AG10803 (cell line): ENCODE results near the gene AIRE.
A peak's percentile ranks its signal among the peaks of the same experiment; 100 is the strongest.

ENCODE experiments used
- DNase-seq: peaks from one replicate; pipeline ENCODE4 v3.0.0; 2010; ENCODE audit warnings: low read depth
- H3K4me3 ChIP-seq: 2 replicates; pipeline ENCODE4 v1.5.1; 2011; ENCODE audit warnings: mild to moderate bottlenecking, low read length, control low read depth
- TF ChIP-seq, protein P1 (sequence below): conservative IDR thresholded peaks from 2 replicates; pipeline ENCODE4 v1.5.1; 2011; ENCODE audit warnings: mild to moderate bottlenecking, low read length, control low read depth, inconsistent platforms

AIRE gene

DNA sequence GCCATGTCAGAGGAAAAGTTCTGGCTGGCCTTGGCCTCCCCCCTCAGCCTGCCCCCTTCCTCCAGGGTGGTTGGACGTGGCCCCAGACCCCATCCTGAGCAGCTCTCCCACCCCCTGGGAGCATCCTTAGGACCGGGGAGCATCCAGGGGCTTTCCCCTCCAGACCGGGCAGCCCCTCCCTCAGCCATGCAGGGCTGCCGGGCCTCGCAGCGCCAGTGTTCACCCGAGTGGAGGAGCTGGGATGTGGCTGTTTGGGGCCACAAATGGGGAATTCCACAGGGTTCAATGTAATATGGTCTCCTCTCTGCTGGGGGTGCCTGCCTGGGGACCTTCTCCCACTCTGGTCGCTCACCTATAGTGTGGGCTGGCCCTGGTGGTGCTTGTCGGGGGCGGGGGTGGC is 10.0 kb downstream of the AIRE start:
- DNase-seq: no peak
- no peak overlapping the region for H3K4me3 ChIP-seq
- TF ChIP-seq, protein P1, sequence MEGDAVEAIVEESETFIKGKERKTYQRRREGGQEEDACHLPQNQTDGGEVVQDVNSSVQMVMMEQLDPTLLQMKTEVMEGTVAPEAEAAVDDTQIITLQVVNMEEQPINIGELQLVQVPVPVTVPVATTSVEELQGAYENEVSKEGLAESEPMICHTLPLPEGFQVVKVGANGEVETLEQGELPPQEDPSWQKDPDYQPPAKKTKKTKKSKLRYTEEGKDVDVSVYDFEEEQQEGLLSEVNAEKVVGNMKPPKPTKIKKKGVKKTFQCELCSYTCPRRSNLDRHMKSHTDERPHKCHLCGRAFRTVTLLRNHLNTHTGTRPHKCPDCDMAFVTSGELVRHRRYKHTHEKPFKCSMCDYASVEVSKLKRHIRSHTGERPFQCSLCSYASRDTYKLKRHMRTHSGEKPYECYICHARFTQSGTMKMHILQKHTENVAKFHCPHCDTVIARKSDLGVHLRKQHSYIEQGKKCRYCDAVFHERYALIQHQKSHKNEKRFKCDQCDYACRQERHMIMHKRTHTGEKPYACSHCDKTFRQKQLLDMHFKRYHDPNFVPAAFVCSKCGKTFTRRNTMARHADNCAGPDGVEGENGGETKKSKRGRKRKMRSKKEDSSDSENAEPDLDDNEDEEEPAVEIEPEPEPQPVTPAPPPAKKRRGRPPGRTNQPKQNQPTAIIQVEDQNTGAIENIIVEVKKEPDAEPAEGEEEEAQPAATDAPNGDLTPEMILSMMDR: no peak

DNA sequence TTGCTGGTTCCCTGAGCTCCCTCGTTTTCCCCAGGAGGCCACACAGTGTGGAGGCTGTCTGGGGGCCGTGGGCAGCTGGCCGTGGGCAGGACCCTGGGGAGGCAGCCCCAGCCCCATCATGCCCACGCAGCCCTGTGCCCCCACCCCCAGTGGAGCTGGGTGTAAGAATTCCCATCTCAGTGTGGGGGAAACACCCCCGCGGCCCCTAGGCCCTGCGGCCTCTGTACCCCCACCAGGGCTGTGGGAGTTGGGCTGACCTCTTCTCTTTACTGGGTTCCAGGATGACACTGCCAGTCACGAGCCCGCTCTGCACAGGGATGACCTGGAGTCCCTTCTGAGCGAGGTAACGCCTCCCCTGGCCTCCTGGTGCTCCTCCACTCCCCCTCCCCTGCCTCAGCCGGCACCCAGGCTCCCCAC is 10.4 kb downstream of the AIRE start:
- H3K4me3 ChIP-seq: no peak overlapping the region
- TF ChIP-seq, protein P1: no peak
- DNase-seq: no peak

DNA sequence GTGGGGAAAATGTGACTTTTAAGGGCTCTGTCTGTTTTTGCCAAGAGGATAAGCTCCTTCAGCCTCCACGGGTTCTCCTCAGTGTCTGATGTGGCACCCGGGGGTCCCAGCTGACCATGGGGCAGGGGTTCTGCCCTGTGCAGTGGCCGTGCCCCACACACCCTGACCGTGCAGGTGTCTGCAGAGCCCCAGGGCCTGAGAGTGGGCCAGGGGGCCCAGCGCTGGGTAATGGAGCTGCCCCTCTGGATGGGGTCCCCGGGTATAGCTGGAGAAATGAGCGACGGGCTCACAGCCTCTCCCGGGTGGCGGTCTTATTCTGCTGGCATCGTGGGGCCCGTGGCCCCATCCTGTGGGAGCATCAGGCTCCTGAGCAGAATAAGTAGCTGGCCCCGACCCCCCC is 11.2 kb downstream of the AIRE start:
- no peak for DNase-seq
- H3K4me3 ChIP-seq: no peak overlapping the region
- TF ChIP-seq, protein P1: no peak

DNA sequence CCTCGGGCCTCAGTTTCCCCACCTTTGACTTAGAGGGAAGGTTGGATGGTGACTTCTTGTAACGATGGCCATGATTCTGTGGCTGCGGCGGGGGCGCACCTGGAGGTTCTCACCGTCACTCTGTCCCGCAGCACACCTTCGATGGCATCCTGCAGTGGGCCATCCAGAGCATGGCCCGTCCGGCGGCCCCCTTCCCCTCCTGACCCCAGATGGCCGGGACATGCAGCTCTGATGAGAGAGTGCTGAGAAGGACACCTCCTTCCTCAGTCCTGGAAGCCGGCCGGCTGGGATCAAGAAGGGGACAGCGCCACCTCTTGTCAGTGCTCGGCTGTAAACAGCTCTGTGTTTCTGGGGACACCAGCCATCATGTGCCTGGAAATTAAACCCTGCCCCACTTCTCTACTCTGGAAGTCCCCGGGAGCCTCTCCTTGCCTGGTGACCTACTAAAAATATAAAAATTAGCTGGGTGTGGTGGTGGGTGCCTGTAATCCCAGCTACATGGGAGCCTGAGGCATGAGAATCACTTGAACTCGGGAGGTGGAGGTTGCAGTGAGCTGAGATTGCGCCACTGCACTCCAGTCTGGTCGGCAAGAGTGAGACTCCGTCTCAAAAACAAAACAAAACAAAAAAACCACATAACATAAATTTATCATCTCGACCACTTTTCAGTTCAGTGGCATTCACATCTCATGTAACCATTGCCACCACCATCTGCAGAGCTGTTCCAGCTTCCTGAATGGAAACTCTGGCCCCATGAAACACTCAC is 12.0 kb downstream of the AIRE start:
- H3K4me3 ChIP-seq: no peak overlapping the region
- TF ChIP-seq, protein P1: peak; percentile 88
- peak; percentile 76 for DNase-seq

DNA sequence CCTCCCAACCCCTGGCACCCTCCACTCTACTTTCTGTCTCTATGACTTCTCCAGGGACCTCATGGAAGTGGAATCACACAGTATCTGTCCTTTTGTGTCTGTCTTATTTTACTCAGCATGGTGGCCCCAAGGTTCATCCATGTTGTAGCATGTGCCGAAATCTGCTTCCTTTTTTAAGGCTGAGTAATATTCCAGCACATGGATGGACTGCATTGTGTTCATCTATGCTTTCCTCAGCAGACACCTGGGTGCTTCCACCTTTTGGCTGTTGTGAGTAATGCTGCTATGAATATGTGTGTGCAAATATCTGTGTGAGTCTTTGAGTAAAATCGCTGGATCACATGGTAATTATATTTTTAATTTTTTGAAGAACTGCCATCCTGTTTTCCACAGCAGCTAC is 12.6 kb downstream of the AIRE start:
- TF ChIP-seq, protein P1: peak; percentile 37
- no peak overlapping the region for H3K4me3 ChIP-seq
- DNase-seq: peak; percentile 28

DNA sequence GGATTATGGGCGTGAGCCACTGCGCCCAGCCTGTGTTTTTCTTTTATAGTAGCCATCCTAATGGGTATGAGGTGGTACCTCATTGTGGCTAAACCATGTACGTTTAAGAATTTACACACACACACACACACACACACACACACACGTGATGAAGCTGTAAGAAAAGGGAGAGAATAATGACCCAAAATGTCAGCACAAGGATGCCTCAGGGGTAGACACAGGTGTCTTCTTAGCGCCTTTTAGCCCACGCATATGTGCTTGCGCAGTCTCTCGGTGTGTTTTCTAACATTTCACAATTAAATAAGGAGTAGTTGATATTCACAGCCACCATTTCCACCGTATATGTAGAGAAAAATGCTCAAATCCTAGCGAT is 13.4 kb downstream of the AIRE start:
- TF ChIP-seq, protein P1: no peak
- H3K4me3 ChIP-seq: peak overlapping the region; percentile 64
- peak; percentile 14 for DNase-seq
